HEK293T (cell line): ENCODE measurements around the gene DUS2.

ENCODE experiments used
- CTCF ChIA-PET: fragments of 350-600 bp; formaldehyde crosslinking; extraction: SDS; loops from one replicate; lab custom pipeline; 2021; ENCODE audit warnings: antibody characterized with exemption, inconsistent platforms; lab: Yijun Ruan, JAX
- POLR2A ChIA-PET: fragments of 350-600 bp; formaldehyde crosslinking; extraction: SDS; loops from one replicate; lab custom pipeline; 2020; ENCODE audit warnings: antibody characterized with exemption, inconsistent platforms; lab: Yijun Ruan, JAX
- DNase-seq: peaks from one replicate; pipeline ENCODE4 v3.0.0; 2012; ENCODE audit warnings: mixed read lengths; ENCODE audit errors: extremely low spot score
- ARNT ChIP-seq: fragments of 450-650 bp; IDR thresholded peaks from 2 replicates; pipeline ENCODE4 v1.6.1; 2017; ENCODE audit warnings: mild to moderate bottlenecking
- BHLHE40 ChIP-seq: fragments of 450-650 bp; IDR thresholded peaks from 2 replicates; pipeline ENCODE4 v1.6.1; 2016; ENCODE audit warnings: mild to moderate bottlenecking, moderate library complexity, borderline replicate concordance
- CTBP1 ChIP-seq: fragments of 450-650 bp; IDR thresholded peaks from 2 replicates; pipeline ENCODE4 v1.6.1; 2016; ENCODE audit warnings: borderline replicate concordance
- ELF4 ChIP-seq: fragments of 450-650 bp; IDR thresholded peaks from 2 replicates; pipeline ENCODE4 v1.6.1; 2017; ENCODE audit warnings: antibody characterized with exemption
- FOXA1 ChIP-seq: fragments of 450-650 bp; IDR thresholded peaks from 2 replicates; pipeline ENCODE4 v1.6.1; 2016; ENCODE audit warnings: mild to moderate bottlenecking
- FOXK2 ChIP-seq: fragments of 450-650 bp; IDR thresholded peaks from 2 replicates; pipeline ENCODE4 v1.6.1; 2016; ENCODE audit warnings: mild to moderate bottlenecking
- FOXM1 ChIP-seq: fragments of 450-650 bp; IDR thresholded peaks from 2 replicates; pipeline ENCODE4 v1.6.1; 2017; ENCODE audit warnings: mild to moderate bottlenecking, borderline replicate concordance
- HDGF ChIP-seq: fragments of 450-650 bp; IDR thresholded peaks from 2 replicates; pipeline ENCODE4 v1.6.1; 2017; ENCODE audit warnings: antibody characterized with exemption, borderline replicate concordance
- L3MBTL2 ChIP-seq: fragments of 450-650 bp; conservative IDR thresholded peaks from 2 replicates; pipeline ENCODE4 v1.6.1; 2016; ENCODE audit warnings: mild to moderate bottlenecking
- LEF1 ChIP-seq: fragments of 450-650 bp; IDR thresholded peaks from 2 replicates; pipeline ENCODE4 v1.6.1; 2017; ENCODE audit warnings: mild to moderate bottlenecking, borderline replicate concordance
- NFRKB ChIP-seq: fragments of 450-650 bp; IDR thresholded peaks from 2 replicates; pipeline ENCODE4 v1.6.1; 2016; ENCODE audit warnings: mild to moderate bottlenecking, moderate library complexity
- SP1 ChIP-seq: fragments of 450-650 bp; IDR thresholded peaks from 2 replicates; pipeline ENCODE4 v1.6.1; 2017
- SUZ12 ChIP-seq: fragments of 450-650 bp; IDR thresholded peaks from 2 replicates; pipeline ENCODE4 v1.6.1; 2016; ENCODE audit warnings: mild to moderate bottlenecking
- TARDBP ChIP-seq: fragments of 450-650 bp; IDR thresholded peaks from 2 replicates; pipeline ENCODE4 v1.6.1; 2016
- ZNF384 ChIP-seq: fragments of 450-650 bp; IDR thresholded peaks from 2 replicates; pipeline ENCODE4 v1.6.1; 2016
- TF ChIP-seq, protein P1 (sequence below): fragments of 450-650 bp; IDR thresholded peaks from 2 replicates; pipeline ENCODE4 v1.6.1; 2016

DUS2 gene

DNA sequence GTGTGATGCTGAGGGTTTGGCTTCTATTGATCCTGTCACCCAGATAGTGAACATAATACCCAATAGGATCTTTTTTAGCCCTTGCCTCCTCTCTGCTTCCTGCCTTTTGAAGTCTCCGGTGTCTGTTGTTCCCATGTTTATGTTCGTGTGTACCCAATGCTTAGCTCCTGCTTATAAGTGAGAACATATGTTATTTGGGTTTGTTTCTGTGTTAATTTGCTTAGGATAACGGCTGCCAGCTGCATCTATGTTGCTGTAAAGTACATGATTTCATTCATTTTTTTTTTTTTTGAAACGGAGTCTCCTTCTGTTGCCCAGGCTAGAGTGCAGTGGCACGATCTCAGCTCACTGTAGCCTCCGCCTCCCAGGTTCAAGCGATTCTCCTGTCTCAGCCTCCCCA lies 23.0 kb downstream of the DUS2 start:
- TF ChIP-seq ZNF384: no peak
- TF ChIP-seq FOXM1: no peak
- POLR2A ChIA-PET: no interaction called here
- no peak for DNase-seq
- CTCF ChIA-PET: interaction anchor here (0.6 to 0.7 kb wide), 2 partner anchors 16 to 24 kb away, joined by 6 to 7 read pairs; no protein-coding TSS in a partner anchor

DNA sequence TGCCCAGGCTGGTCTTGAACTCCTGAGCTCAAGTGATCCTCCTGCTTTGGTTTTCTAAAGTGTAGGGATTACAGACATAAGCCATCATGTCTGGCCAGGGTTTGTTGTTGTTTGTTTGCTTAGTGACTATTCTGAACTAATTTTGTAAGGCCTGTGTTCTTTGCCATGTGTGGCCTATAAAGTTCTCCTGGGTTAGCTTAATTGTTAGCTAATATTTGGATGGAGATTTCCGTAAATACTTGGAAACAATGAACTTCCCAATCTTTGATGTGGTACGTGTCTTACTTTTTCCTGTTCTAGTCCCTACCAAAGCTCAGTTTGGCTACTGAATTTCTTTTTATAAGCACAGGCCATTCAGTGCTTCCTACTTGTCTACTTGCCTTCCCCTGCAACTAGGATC lies 24.9 kb downstream of the DUS2 start:
- no peak for TF ChIP-seq NFRKB
- no peak for TF ChIP-seq ARNT
- no peak for TF ChIP-seq BHLHE40
- no peak for TF ChIP-seq FOXM1
- TF ChIP-seq FOXK2: no peak
- TF ChIP-seq LEF1: no peak
- TF ChIP-seq, protein P1, sequence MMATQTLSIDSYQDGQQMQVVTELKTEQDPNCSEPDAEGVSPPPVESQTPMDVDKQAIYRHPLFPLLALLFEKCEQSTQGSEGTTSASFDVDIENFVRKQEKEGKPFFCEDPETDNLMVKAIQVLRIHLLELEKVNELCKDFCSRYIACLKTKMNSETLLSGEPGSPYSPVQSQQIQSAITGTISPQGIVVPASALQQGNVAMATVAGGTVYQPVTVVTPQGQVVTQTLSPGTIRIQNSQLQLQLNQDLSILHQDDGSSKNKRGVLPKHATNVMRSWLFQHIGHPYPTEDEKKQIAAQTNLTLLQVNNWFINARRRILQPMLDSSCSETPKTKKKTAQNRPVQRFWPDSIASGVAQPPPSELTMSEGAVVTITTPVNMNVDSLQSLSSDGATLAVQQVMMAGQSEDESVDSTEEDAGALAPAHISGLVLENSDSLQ: no peak
- no peak for TF ChIP-seq SUZ12
- no peak for TF ChIP-seq ZNF384
- TF ChIP-seq ELF4: no peak
- TF ChIP-seq CTBP1: no peak
- TF ChIP-seq HDGF: no peak
- no peak for TF ChIP-seq SP1
- TF ChIP-seq L3MBTL2: no peak
- TF ChIP-seq TARDBP: no peak
- no peak for TF ChIP-seq FOXA1
- POLR2A ChIA-PET: no interaction called here
- CTCF ChIA-PET: no interaction called here
- DNase-seq: no peak

DNA sequence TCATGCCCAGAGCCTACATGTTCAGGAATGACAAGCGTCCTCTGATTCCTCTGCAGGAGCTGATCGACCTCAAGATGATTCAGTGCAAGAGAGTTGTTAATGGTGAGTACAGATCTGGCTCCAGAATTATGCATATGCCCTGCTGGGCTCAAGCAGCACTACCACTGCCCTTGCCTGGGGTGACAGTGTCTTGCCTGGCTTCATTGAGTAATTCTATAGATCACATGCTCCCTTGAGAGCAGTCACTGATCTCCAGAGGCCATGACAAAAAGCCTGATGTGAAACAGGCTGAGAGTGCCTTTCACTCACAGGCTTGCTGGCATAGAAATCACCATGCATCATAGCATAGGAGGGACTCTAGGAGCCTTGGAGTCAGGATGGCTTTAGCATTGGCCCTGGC lies 26.4 kb downstream of the DUS2 start:
- no peak for TF ChIP-seq CTBP1
- no peak for TF ChIP-seq FOXA1
- DNase-seq: no peak
- CTCF ChIA-PET: interaction anchor here (0.6 kb wide), 1 partner anchor 14 kb away, joined by 3 read pairs; no protein-coding TSS in a partner anchor
- POLR2A ChIA-PET: no interaction called here

DNA sequence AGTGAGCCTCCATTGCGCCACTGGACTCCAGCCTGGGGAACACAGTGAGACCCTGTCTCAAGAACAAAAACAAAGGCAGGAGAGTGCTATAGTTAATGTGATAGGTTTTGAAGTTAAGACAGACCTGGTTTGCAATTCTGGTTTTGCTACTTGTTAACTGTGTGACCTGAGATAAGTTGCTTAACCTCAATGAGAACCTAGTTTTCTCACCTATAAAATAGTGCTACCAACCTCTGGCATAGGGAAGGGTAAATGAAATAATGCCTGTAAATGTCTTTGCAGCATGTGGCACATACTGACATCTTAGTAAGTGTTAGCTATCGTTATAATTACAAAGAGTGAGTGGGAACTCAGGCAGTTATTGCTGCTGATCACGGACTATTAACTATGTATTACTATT lies 32.3 kb downstream of the DUS2 start:
- CTCF ChIA-PET: no interaction called here
- no peak for DNase-seq
- POLR2A ChIA-PET: no interaction called here
- no peak for TF ChIP-seq ARNT
- TF ChIP-seq LEF1: no peak
- no peak for TF ChIP-seq FOXM1
- no peak for TF ChIP-seq BHLHE40
- TF ChIP-seq HDGF: no peak
- no peak for TF ChIP-seq SUZ12
- TF ChIP-seq, protein P1: no peak
- TF ChIP-seq FOXA1: no peak
- no peak for TF ChIP-seq NFRKB
- no peak for TF ChIP-seq SP1

DNA sequence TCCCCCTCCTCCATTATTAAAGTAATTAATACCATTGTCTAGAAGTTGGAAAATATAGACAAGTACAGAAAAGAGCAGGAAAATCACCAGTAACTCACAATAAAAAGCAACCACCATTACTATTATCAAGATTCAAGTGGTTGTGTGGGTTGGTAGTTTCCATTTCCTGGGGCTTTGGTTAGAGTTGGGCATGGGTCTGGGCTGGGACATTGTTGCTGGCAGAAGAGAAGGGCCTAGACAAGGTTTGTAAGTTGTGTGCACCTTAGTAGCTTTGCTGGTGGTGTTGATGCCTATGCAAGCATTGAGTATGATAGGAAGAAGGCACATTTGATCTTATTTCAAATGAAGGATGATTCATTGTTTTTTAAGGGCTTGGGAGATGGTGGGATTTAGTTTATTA lies 36.7 kb downstream of the DUS2 start:
- POLR2A ChIA-PET: no interaction called here
- CTCF ChIA-PET: no interaction called here
- no peak for DNase-seq
- TF ChIP-seq ARNT: no peak
- no peak for TF ChIP-seq ELF4
- no peak for TF ChIP-seq NFRKB
- TF ChIP-seq TARDBP: no peak
- no peak for TF ChIP-seq SUZ12
- no peak for TF ChIP-seq BHLHE40
- TF ChIP-seq FOXA1: no peak

DNA sequence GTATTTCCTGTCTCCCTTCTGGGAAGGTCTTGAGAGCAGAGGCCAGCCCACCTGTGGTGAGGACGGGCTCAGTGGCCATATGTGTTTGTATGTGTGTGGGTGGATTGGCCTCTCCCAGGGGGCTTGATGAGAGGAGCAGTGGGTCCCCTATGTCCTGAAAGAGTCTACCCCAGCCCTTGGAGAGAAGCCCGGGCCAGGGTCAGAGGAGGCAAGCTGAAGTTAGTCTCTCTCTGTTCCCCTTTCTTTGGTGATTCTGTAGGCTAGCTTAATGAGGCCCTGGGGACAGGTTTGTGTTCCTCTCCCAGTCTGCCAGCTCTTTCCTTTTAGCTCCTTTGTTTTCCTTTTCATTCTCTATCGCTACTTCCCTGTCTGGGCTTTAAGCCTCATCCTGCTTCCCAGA lies 38.3 kb downstream of the DUS2 start:
- no peak for TF ChIP-seq ARNT
- TF ChIP-seq ELF4: no peak
- TF ChIP-seq, protein P1: no peak
- TF ChIP-seq ZNF384: no peak
- no peak for TF ChIP-seq CTBP1
- TF ChIP-seq SP1: no peak
- POLR2A ChIA-PET: no interaction called here
- CTCF ChIA-PET: no interaction called here
- DNase-seq: no peak

DNA sequence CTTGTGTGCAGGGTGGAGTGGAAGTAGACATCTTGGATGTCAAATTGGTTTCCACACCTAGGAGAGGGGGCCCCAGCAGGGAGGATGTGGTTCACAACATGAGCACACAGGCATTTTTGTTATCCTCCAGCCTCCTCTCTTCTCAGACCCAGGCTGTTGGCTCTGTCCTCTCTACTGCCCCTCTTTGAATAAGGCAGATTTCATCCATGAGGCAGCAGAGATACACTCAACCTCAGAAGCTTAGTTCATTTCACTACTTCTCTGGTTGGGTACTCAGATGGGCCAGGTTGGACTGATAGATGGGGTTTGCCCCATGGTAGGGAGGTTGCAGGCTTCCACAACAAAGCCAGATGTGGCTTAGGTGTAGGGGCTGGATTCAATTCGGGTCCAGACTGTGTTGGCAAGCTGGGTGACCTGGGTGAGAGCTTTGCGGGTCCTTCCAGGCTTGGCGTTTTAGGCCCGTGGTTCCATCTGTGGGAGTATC lies 39.9 kb downstream of the DUS2 start:
- POLR2A ChIA-PET: interaction anchor here (1.4 kb wide), 1 partner anchor 248 kb away, joined by 4 read pairs; the partner anchor contains the start of genes PRMT7 and SLC7A6OS
- no peak for TF ChIP-seq FOXK2
- TF ChIP-seq, protein P1: no peak
- no peak for TF ChIP-seq ZNF384
- TF ChIP-seq BHLHE40: no peak
- DNase-seq: no peak
- CTCF ChIA-PET: no interaction called here
